Measurements from ENCODE around the gene SAMHD1. TPM values are rescaled to one million over a fixed set of nuclear protein-coding genes. Genes with fewer than 3 reads are reported as not detected.

Gene SAMHD1
- total and polyA plus RNA-seq, 9 of the 15 experiments (the other 6 are each of a cell fraction or from before 2014, with no cell fraction given) = 6.8 to 20.4 (median 14.8) TPM

- FAIRE-seq = no peak
- no peak for DNase-seq (ENCODE audit: extremely low read depth in 1 of 4, low spot score in 3 of 4)
- no TSS peak for BruUV-seq (replicated peaks)
- WGBS (ENCODE audit: insufficient coverage, low coverage, missing lambda C conversion rate) = 28% methylated on average over 5 of the region's 5 CpGs
- H3K4me3 ChIP-seq = no peak overlapping the region
- POLR2A ChIA-PET = interaction anchor here (0.6 to 1.7 kb wide), 4 partner anchors 10 to 460 kb away, joined by 3 to 9 read pairs (median 6); a partner anchor contains a TSS
- no peaks in the 10 kb centered on the region for H3K9me3 ChIP-seq (replicated peaks; ENCODE audit: control insufficient read depth, insufficient read depth, low read depth, low read length)
- H2AFZ ChIP-seq (ENCODE audit: low read depth, low read length) = no peak overlapping the region
- H3K36me3 ChIP-seq (ENCODE audit: control insufficient read depth, insufficient read depth, low read length) = no peaks in the 10 kb centered on the region
- TF ChIP-seq NFIC (IDR thresholded peaks at IDR 0.05) (peak; percentile 61), CBFA2T3 (IDR thresholded peaks at IDR 0.05) (peak; percentile 37; the same call in 1 of the 2 replicates), NRF1 (conservative IDR thresholded peaks at IDR 0.05 in 1 of 2, IDR thresholded peaks at IDR 0.05 in 1 of 2) (no peak)
- intact Hi-C loops (cut with micrococcal nuclease) = no loop called here
- no peak overlapping the region for H3K27ac ChIP-seq (ENCODE audit: extremely low read depth, low read depth, low read length)
- no peak overlapping the region for H3K4me2 ChIP-seq (ENCODE audit: insufficient read depth, low read length)
- CTCF ChIA-PET (ENCODE audit: low intra/inter-chr PET ratio) = no interaction called here
- no peaks in the 10 kb centered on the region for H4K20me1 ChIP-seq (replicated peaks; ENCODE audit: control insufficient read depth, insufficient read depth, low read length)
- in situ Hi-C loops (cut with MboI) = no loop called here
- H3K27me3 ChIP-seq (ENCODE audit: control insufficient read depth in 2 of 2, insufficient read depth in 2 of 2, low read length in 2 of 2) = no peaks in the 10 kb centered on the region; a peak in 1 of 5 replicates
- no peak for ATAC-seq
- H3K79me2 ChIP-seq (ENCODE audit: control insufficient read depth, insufficient read depth, low read length) = no peaks in the 10 kb centered on the region
- H3K9ac ChIP-seq (ENCODE audit: insufficient read depth in 1 of 2, low read depth in 2 of 2, low read length in 2 of 2) = peak overlapping the region in 1 of 2 experiments; percentile 76; a peak in 1 of 4 replicates
- H3K4me1 ChIP-seq (replicated peaks in 1 of 2; ENCODE audit: control insufficient read depth in 2 of 2, insufficient read depth in 2 of 2, low read length in 2 of 2) = peaks cover 17 to 24% of the 10 kb centered on the region in 2 experiments
- H3K9me1 ChIP-seq (ENCODE audit: control insufficient read depth, insufficient read depth, low read length) = no peaks in the 10 kb centered on the region
These were observed 78.7 kb downstream of the SAMHD1 start for GRCh38 chr20:36872852-36873251.

GRCh38 chr20:36871640-36872570 is 79.6 kb downstream of the SAMHD1 start:
- DNase-seq (ENCODE audit: extremely low read depth in 1 of 4, low spot score in 3 of 4) (no peak), FAIRE-seq (no peak), ATAC-seq (peak; percentile 64)
- peak overlapping the region; percentile 14; the same call in 1 of the 2 replicates for H2AFZ ChIP-seq (ENCODE audit: low read depth, low read length)
- peaks cover 17 to 20% of the 10 kb centered on the region in 2 experiments for H3K4me1 ChIP-seq (replicated peaks in 1 of 2; ENCODE audit: control insufficient read depth in 2 of 2, insufficient read depth in 2 of 2, low read length in 2 of 2)
- H3K9me3 ChIP-seq (replicated peaks; ENCODE audit: control insufficient read depth, insufficient read depth, low read depth, low read length) = no peaks in the 10 kb centered on the region
- H3K27me3 ChIP-seq (ENCODE audit: control insufficient read depth in 2 of 2, insufficient read depth in 2 of 2, low read length in 2 of 2) = no peaks in the 10 kb centered on the region
- 39% methylated on average over 16 of the region's 16 CpGs for WGBS (ENCODE audit: insufficient coverage, low coverage, missing lambda C conversion rate)
- H3K9me1 ChIP-seq (ENCODE audit: control insufficient read depth, insufficient read depth, low read length) = no peaks in the 10 kb centered on the region
- no peak overlapping the region for H3K4me3 ChIP-seq
- no TSS peak for BruUV-seq (replicated peaks)
- no peak overlapping the region for H3K4me2 ChIP-seq (ENCODE audit: insufficient read depth, low read length)
- ChIA-PET POLR2A (interaction anchor here (0.6 to 1.7 kb wide), 5 partner anchors 9 to 459 kb away, joined by 3 to 9 read pairs (median 5); a partner anchor contains a TSS), CTCF (ENCODE audit: low intra/inter-chr PET ratio) (no interaction called here)
- TF ChIP-seq EP400 (IDR thresholded peaks at IDR 0.05) (no peak), TBL1XR1 (IDR thresholded peaks at IDR 0.05; ENCODE audit: low read length in 2 of 2) (no peak), ZNF121 (CRISPR knock-in tag; conservative IDR thresholded peaks at IDR 0.05) (0 out of 2 replicates have a peak, but pooled peaks have one; percentile 34), ELF4 (CRISPR knock-in tag; IDR thresholded peaks at IDR 0.05) (no peak)
- H3K9ac ChIP-seq (ENCODE audit: insufficient read depth in 1 of 2, low read depth in 2 of 2, low read length in 2 of 2) = 0 out of 4 replicates have a peak overlapping the region, but pooled peaks of 1 of the 2 experiments have one; percentile 30
- in situ Hi-C loops (cut with MboI) (no loop called here), intact Hi-C loops (cut with micrococcal nuclease) (no loop called here)
- no peak overlapping the region for H3K27ac ChIP-seq (ENCODE audit: extremely low read depth, low read depth, low read length)
- no peaks in the 10 kb centered on the region for H3K36me3 ChIP-seq (ENCODE audit: control insufficient read depth, insufficient read depth, low read length)
- no peaks in the 10 kb centered on the region for H3K79me2 ChIP-seq (ENCODE audit: control insufficient read depth, insufficient read depth, low read length)
- H4K20me1 ChIP-seq (replicated peaks; ENCODE audit: control insufficient read depth, insufficient read depth, low read length) = no peaks in the 10 kb centered on the region

Data from K562 (cell line).